WTC11 (cell line): ENCODE results near the gene USP17L21.
"Not testable (repeated sequence)": the region's sequence is repeated elsewhere in the genome, so short reads cannot be mapped to it uniquely, and the experiment has no call there.

ENCODE experiments used
- ARID4B ChIP-seq: sonication (generic); formaldehyde crosslinking; IDR thresholded peaks from 2 replicates; pipeline ENCODE4 v1.8.0; 2023; ENCODE audit warnings: missing genetic modification reagents, mild to moderate bottlenecking, borderline replicate concordance
- CREB1 ChIP-seq: sonication (generic); formaldehyde crosslinking; IDR thresholded peaks from 2 replicates; pipeline ENCODE4 v1.8.0; 2023; ENCODE audit warnings: mild to moderate bottlenecking, missing genetic modification reagents
- CTCF ChIP-seq: fragments of 200-600 bp; IDR thresholded peaks from 2 replicates; pipeline ENCODE4 v1.8.0; 2022; ENCODE audit warnings: antibody characterized with exemption
- E2F1 ChIP-seq: sonication (generic); formaldehyde crosslinking; IDR thresholded peaks from 2 replicates; pipeline ENCODE4 v1.8.0; 2022; ENCODE audit warnings: mild to moderate bottlenecking, missing genetic modification reagents
- FOXJ3 ChIP-seq: sonication (generic); formaldehyde crosslinking; IDR thresholded peaks from 2 replicates; pipeline ENCODE4 v1.9.0; 2021; ENCODE audit warnings: missing genetic modification reagents, mild to moderate bottlenecking, borderline replicate concordance
- GABPB1 ChIP-seq: sonication (generic); formaldehyde crosslinking; IDR thresholded peaks from 2 replicates; pipeline ENCODE4 v1.8.1; 2023; ENCODE audit warnings: mild to moderate bottlenecking, missing genetic modification reagents
- JUN ChIP-seq: sonication (generic); formaldehyde crosslinking; IDR thresholded peaks from 2 replicates; pipeline ENCODE4 v1.8.0; 2023; ENCODE audit warnings: mild to moderate bottlenecking, missing genetic modification reagents
- MAX ChIP-seq: sonication (generic); formaldehyde crosslinking; IDR thresholded peaks from 2 replicates; pipeline ENCODE4 v1.8.0; 2022; ENCODE audit warnings: mild to moderate bottlenecking, missing genetic modification reagents
- OVOL2 ChIP-seq: fragments of 250-450 bp; sonication (Bioruptor Pico); IDR thresholded peaks from 2 replicates; pipeline ENCODE4 v1.9.0; 2021; ENCODE audit warnings: mild to moderate bottlenecking, borderline replicate concordance
- RELA ChIP-seq: sonication (generic); formaldehyde crosslinking; IDR thresholded peaks from 2 replicates; pipeline ENCODE4 v1.8.1; 2022; ENCODE audit warnings: missing genetic modification reagents, mild to moderate bottlenecking, borderline replicate concordance
- STAT6 ChIP-seq: sonication (generic); formaldehyde crosslinking; conservative IDR thresholded peaks from 2 replicates; pipeline ENCODE4 v1.8.1; 2023; ENCODE audit warnings: mild to moderate bottlenecking, low read depth, missing genetic modification reagents, moderate library complexity
- USF2 ChIP-seq: sonication (generic); formaldehyde crosslinking; IDR thresholded peaks from 2 replicates; pipeline ENCODE4 v1.8.1; 2023; ENCODE audit warnings: mild to moderate bottlenecking, missing genetic modification reagents, moderate library complexity
- ZNF232 ChIP-seq: sonication (generic); formaldehyde crosslinking; IDR thresholded peaks from 2 replicates; pipeline ENCODE4 v1.8.0; 2022; ENCODE audit warnings: mild to moderate bottlenecking, missing genetic modification reagents
- ZNF512 ChIP-seq: sonication (generic); formaldehyde crosslinking; IDR thresholded peaks from 2 replicates; pipeline ENCODE4 v1.8.1; 2022; ENCODE audit warnings: missing genetic modification reagents, borderline replicate concordance

GRCh38 chr4:9230249-9230648 is 32.4 kb upstream of the USP17L21 start:
- not testable (repeated sequence) for TF ChIP-seq MAX (CRISPR knock-in tag); USF2 (CRISPR knock-in tag); ZNF232 (CRISPR knock-in tag); JUN (CRISPR knock-in tag); CTCF; CREB1; OVOL2; ZNF512 (CRISPR knock-in tag); ARID4B; E2F1 (CRISPR knock-in tag); FOXJ3 (CRISPR knock-in tag); GABPB1 (CRISPR knock-in tag); RELA (CRISPR knock-in tag); STAT6 (CRISPR knock-in tag)
